Activated gamma-delta T cell (primary cell): ENCODE measurements around the gene MRGPRE.

Experiments
- DNase-seq: peaks from one replicate; lab custom pipeline; 2025; lab: John Stamatoyannopoulos, UW

MRGPRE gene

GRCh38 chr11:3196161-3197043 is 35.8 kb downstream of the MRGPRE start:
- no peak for DNase-seq

- DNase-seq: no peak
Measured at GRCh38 chr11:3195251-3196160, 36.7 kb downstream of the MRGPRE start.

- no peak for DNase-seq
Measured at GRCh38 chr11:3194016-3194816, 38.0 kb downstream of the MRGPRE start.

GRCh38 chr11:3193373-3194015 is 38.7 kb downstream of the MRGPRE start:
- DNase-seq: no peak

- no peak for DNase-seq
Measured at GRCh38 chr11:3192511-3193372, 39.5 kb downstream of the MRGPRE start.

GRCh38 chr11:3191586-3192324 is 40.5 kb downstream of the MRGPRE start:
- DNase-seq: no peak

GRCh38 chr11:3190600-3190999 is 41.6 kb downstream of the MRGPRE start:
- no peak for DNase-seq

GRCh38 chr11:3189886-3190583 is 42.2 kb downstream of the MRGPRE start:
- DNase-seq: no peak

- DNase-seq: no peak
Measured at GRCh38 chr11:3189196-3189843, 42.9 kb downstream of the MRGPRE start.

- DNase-seq: no peak
Measured at GRCh38 chr11:3188496-3189195, 43.6 kb downstream of the MRGPRE start.

- DNase-seq: no peak
Measured at GRCh38 chr11:3186166-3186953, 45.9 kb downstream of the MRGPRE start.

GRCh38 chr11:3184732-3185347 is 47.4 kb downstream of the MRGPRE start:
- DNase-seq: no peak

- DNase-seq: no peak
Measured at GRCh38 chr11:3183523-3183922, 48.7 kb downstream of the MRGPRE start.

- no peak for DNase-seq
Measured at GRCh38 chr11:3182462-3182852, 49.8 kb downstream of the MRGPRE start.

- no peak for DNase-seq
Measured at GRCh38 chr11:3181725-3182461, 50.3 kb downstream of the MRGPRE start.

GRCh38 chr11:3180869-3181268 is 51.3 kb downstream of the MRGPRE start:
- no peak for DNase-seq
